ENCODE data around the gene SUSD1.
"Not testable (repeated sequence)": the region's sequence is repeated elsewhere in the genome, so short reads cannot be mapped to it uniquely, and the experiment has no call there.

The SUSD1 gene

DNA sequence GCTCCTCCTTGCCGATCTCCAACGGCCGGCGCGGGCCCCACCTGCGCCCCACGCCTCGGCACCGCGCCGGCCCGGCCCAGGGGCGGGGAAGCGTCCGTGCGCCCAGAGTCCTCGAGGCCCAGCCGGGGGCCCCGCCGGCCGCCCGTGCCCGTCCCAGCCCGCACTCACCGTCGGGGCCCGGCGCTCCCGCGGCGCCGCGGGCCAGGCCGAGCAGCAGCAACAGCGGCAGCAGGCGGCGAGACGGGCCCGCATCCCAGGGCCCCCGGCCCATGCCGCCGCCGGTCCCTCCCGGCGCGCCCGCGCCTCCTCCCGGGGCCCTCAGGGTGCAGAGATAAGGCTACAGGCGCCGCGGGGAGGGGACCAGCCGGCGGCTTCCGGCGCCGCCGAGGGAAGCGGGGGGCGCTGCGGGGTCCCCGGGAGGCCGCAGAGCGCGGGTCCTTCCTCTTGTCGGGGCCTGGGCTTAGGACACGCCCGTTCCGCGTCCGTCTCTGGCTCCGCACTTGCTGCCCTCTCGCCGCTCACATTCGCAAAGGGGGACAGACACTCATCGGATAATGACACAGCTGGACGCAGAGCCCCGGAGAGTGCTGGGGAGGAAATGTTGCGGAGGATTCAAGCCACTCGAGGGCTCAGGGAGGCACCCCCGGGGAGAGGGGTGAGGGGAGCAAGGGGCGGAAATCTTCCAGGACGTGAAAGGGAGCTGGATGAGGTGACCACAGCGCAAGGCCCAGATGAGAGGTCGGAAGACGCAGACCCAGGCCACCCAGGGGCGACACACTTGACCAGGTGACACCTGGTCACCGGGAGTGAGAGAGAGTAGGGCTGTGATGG lies at the start of gene SUSD1:
SUSD1 (minus strand) TSS at position 333 of the 831 bp plus-strand sequence; CDS start at position 271, 62 bp downstream.
- DNase-seq (ENCODE audit: low spot score): peak; percentile 54

GRCh38 chr9:112224401-112225289 lies 49.5 kb upstream of the SUSD1 start:
- no peak for DNase-seq (ENCODE audit: low spot score)

GRCh38 chr9:112218908-112219307 lies 43.8 kb upstream of the SUSD1 start:
- no peak for DNase-seq (ENCODE audit: low spot score)

- DNase-seq (ENCODE audit: low spot score): no peak
Observed at GRCh38 chr9:112212926-112213325, 37.8 kb upstream of the SUSD1 start.

- no peak for DNase-seq (ENCODE audit: low spot score)
Observed at GRCh38 chr9:112207451-112207850, 32.4 kb upstream of the SUSD1 start.

- peak; percentile 36 for DNase-seq (ENCODE audit: low spot score)
Observed at GRCh38 chr9:112203536-112203935, 28.4 kb upstream of the SUSD1 start.

- DNase-seq (ENCODE audit: low spot score): no peak
Observed at GRCh38 chr9:112200711-112201110, 25.6 kb upstream of the SUSD1 start.

GRCh38 chr9:112198646-112199045 lies 23.5 kb upstream of the SUSD1 start:
- DNase-seq (ENCODE audit: low spot score): no peak

GRCh38 chr9:112194969-112195431 lies 19.9 kb upstream of the SUSD1 start:
- no peak for DNase-seq (ENCODE audit: low spot score)

DNA sequence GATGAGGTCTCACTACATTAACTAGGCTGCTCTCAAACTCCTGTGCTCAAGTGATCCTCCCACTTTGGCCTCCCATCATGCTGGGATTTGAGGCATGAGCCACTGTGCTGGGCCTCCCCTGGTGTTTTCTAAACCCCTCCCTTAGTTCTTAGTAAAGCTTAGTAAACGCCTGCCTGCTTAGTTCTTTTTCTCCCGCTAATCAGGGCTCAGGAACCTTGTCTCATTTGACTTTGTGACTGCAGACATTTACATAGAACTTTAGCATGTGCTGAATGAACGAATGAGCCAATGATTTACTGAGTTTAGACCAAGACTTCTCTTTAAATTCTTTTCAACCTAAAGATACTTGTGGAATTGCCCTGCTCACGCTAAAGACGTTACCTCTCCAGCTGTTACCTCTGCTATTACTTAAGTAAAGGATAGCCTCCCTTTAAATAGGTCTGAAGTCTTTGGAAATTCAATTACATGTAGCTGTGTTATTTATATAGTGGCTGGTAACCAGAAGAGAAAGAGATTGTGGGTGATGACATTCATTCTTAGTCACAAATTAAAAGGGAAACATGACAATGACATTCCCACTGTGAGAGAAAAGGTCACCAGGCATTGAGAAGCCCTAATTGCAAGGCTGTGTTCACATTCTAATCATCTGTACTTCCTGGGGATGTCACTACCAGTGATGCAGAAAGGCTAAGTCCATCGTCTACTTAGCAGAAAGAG lies 18.6 kb upstream of the SUSD1 start:
- DNase-seq (ENCODE audit: low spot score): no peak

- not testable (repeated sequence) for DNase-seq (ENCODE audit: low spot score)
Observed at GRCh38 chr9:112190320-112190719, 15.2 kb upstream of the SUSD1 start.

- no peak for DNase-seq (ENCODE audit: low spot score)
Observed at GRCh38 chr9:112188884-112189283, 13.8 kb upstream of the SUSD1 start.

DNA sequence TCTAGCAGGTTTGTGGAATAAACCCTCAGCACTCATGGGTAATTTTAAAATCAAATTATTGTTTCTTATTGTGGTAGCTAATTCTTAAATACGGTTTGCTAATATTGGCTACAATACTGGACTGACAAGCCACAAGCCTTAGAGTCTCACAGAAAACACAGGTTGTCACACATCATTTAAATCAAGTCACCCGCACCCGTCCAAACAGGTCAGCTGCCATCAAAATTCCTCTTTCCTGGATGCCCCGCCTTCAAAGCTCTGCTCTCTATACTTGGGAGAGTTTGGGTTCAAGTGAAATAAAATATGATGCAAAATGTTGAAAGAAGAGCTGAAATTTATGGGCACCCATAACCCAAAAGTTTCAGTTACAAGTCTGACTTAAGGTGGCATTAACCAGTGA lies 12.3 kb upstream of the SUSD1 start:
- no peak for DNase-seq (ENCODE audit: low spot score)

GRCh38 chr9:112186695-112187094 lies 11.6 kb upstream of the SUSD1 start:
- DNase-seq (ENCODE audit: low spot score): no peak

GRCh38 chr9:112184946-112185345 lies 9.8 kb upstream of the SUSD1 start:
- no peak for DNase-seq (ENCODE audit: low spot score)

GRCh38 chr9:112184221-112184620 lies 9.1 kb upstream of the SUSD1 start:
- DNase-seq (ENCODE audit: low spot score): no peak

GRCh38 chr9:112180387-112180881 lies 5.3 kb upstream of the SUSD1 start:
- no peak for DNase-seq (ENCODE audit: low spot score)

DNA sequence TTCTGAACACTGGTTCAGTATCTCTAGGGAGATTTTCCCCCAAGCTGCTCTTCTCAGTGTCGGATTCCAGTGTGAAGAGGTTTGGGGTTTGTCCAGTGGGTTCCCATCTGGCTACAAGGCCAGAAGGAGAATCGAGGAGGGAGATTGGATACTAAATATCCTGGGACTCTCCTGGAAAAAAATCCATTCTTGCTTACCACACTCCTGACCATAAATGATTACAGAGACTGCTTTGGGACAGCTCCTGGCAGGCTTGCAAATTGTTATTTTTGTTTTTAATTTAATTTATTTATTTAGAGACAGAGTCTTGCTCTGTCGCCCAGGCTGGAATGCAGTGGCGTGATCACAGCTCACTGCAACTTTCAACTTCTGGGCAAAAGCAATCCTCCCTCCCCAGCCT lies 4.7 kb upstream of the SUSD1 start:
- no peak for DNase-seq (ENCODE audit: low spot score)

GRCh38 chr9:112176524-112176923 lies 1.4 kb upstream of the SUSD1 start:
- DNase-seq (ENCODE audit: low spot score): no peak

DNA sequence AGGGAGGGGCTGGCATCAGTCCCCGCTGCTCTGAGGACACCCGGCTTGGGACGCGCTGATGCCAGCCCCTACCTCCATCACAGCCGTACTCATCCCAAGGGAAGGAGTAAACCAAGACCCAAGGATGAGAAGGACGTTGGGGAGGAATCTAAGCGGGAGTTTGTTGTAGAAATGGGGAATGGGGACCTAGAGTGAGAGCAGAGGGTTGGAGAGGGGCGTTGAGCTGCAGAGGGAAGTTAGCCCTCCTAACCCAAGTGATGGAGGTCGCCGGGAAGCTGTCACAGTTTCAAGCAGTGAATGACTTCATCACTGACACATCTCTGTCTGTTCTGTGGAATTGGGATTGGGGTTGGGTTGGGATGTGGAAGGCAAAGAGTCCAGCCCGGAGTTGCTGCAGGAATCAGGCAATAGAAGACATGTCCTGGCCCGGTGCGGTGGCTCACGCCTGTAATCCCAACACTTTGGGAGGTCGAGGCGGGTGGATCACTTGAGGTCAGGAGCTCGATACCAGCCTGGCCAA lies 759 bp upstream of the SUSD1 start:
- no peak for DNase-seq (ENCODE audit: low spot score)

GRCh38 chr9:112174222-112174964 lies 704 bp downstream of the SUSD1 start:
- peak; percentile 88 for DNase-seq (ENCODE audit: low spot score)
